K562 (cell line): ENCODE measurements around the gene RFLNA. TPM values are rescaled to one million over a fixed set of nuclear protein-coding genes. Genes with fewer than 3 reads are reported as not detected.

Experiments used
- ATAC-seq: fragments of 200-7000 bp; cut with Tn5 transposase; 3 replicates; pipeline ENCODE4 v1.9.1; 2020; ENCODE audit warnings: moderate library complexity
- BruUV-seq: library from RNA; stranded (reverse); fragments of 400-500 nt; replicated peaks from 2 replicates; lab custom pipeline; 2021; lab: Mats Ljungman, UMichigan
- CTCF ChIA-PET: fragments of 300-600 bp; formaldehyde crosslinking; extraction: SDS; loops from one replicate; lab custom pipeline; 2021; ENCODE audit warnings: low intra/inter-chr PET ratio; lab: Yijun Ruan, JAX
- POLR2A ChIA-PET: fragments of 300-600, 350-650 bp; sonication (Branson Sonifier 250); formaldehyde crosslinking; extraction: SDS; loops from one replicate; lab custom pipeline; 2021; ENCODE audit warnings: antibody characterized with exemption, inconsistent platforms; lab: Yijun Ruan, JAX
- DNase-seq, 4 experiments: peaks; one replicate each; pipeline versions ENCODE4 v3.0.0 to v3.0.0-alpha.2; 2011 to 2018; ENCODE audit warnings: low spot score in 3 of 4, mixed read lengths in 3 of 4; ENCODE audit errors: extremely low read depth in 1 of 4
- FAIRE-seq: peaks from 2 replicates; lab custom pipeline; 2011; peaks lifted over from hg19 to GRCh38; lab: Jason Lieb, UNC
- H2AFZ ChIP-seq: 2 replicates; pipeline ENCODE4 v1.6.0; 2011; ENCODE audit warnings: low read depth, low read length, control low read depth, inconsistent platforms
- H3K27ac ChIP-seq: fragments of 200-600 bp; 3 replicates; pipeline ENCODE4 v1.8.0; 2011; ENCODE audit warnings: low read depth, mild to moderate bottlenecking, control low read depth, inconsistent platforms, low read length, moderate library complexity, mixed read lengths; ENCODE audit errors: extremely low read depth
- H3K27me3 ChIP-seq, 2 experiments: fragments of 300-600 bp in 1 of 2; 2 replicates in 1 of 2; 3 replicates in 1 of 2; pipeline versions ENCODE4 v1.6.0 to v1.8.0; 2011; ENCODE audit warnings: inconsistent platforms in 2 of 2, low read length in 2 of 2, mild to moderate bottlenecking in 1 of 2, mixed read lengths in 1 of 2, moderate library complexity in 1 of 2; ENCODE audit not compliant: control insufficient read depth in 2 of 2, insufficient read depth in 2 of 2
- H3K36me3 ChIP-seq: fragments of 300-600 bp; 3 replicates; pipeline ENCODE4 v1.8.0; 2011; ENCODE audit warnings: mild to moderate bottlenecking, low read length, inconsistent platforms; ENCODE audit not compliant: control insufficient read depth, insufficient read depth
- H3K4me1 ChIP-seq, 2 experiments: fragments of 200-600 bp in 1 of 2; replicated peaks in 1 of 2; 2 replicates in 1 of 2; 3 replicates in 1 of 2; pipeline versions ENCODE4 v1.5.1 to v1.8.0; 2011; ENCODE audit warnings: inconsistent platforms in 2 of 2, low read length in 2 of 2, mild to moderate bottlenecking in 1 of 2, mixed read lengths in 1 of 2, moderate library complexity in 1 of 2; ENCODE audit not compliant: control insufficient read depth in 2 of 2, insufficient read depth in 2 of 2
- H3K4me2 ChIP-seq: 2 replicates; pipeline ENCODE4 v1.6.1; 2011; ENCODE audit warnings: low read length, control low read depth, inconsistent platforms, mixed read lengths; ENCODE audit not compliant: insufficient read depth
- H3K4me3 ChIP-seq: fragments of 200-600 bp; sonication (generic), shearing (Covaris generic); 2 replicates; pipeline ENCODE4 v1.5.1; 2016; ENCODE audit warnings: control low read depth, inconsistent platforms
- H3K79me2 ChIP-seq: fragments of 200-600 bp; 3 replicates; pipeline ENCODE4 v1.8.0; 2011; ENCODE audit warnings: low read length, inconsistent platforms; ENCODE audit not compliant: control insufficient read depth, insufficient read depth
- H3K9ac ChIP-seq, 2 experiments: 2 replicates each; pipeline versions ENCODE4 v1.6.0 to v1.6.1; 2011; ENCODE audit warnings: low read depth in 2 of 2, low read length in 2 of 2, control low read depth in 1 of 2, inconsistent platforms in 1 of 2, mild to moderate bottlenecking in 1 of 2, mixed read lengths in 1 of 2; ENCODE audit not compliant: insufficient read depth in 1 of 2
- H3K9me1 ChIP-seq: one replicate; pipeline ENCODE4 v1.6.0; 2011; ENCODE audit warnings: inconsistent platforms, mild to moderate bottlenecking, low read length, moderate library complexity; ENCODE audit not compliant: control insufficient read depth, insufficient read depth
- H3K9me3 ChIP-seq: replicated peaks from 2 replicates; pipeline ENCODE4 v1.5.1; 2011; ENCODE audit warnings: low read depth, low read length, inconsistent platforms; ENCODE audit not compliant: control insufficient read depth, insufficient read depth
- H4K20me1 ChIP-seq: replicated peaks from 2 replicates; pipeline ENCODE4 v1.6.1; 2011; ENCODE audit warnings: low read length, inconsistent platforms, mixed read lengths; ENCODE audit not compliant: control insufficient read depth, insufficient read depth
- CHAMP1 ChIP-seq: fragments of 450-650 bp; IDR thresholded peaks from 2 replicates; pipeline ENCODE4 v1.6.1; 2016; ENCODE audit warnings: mild to moderate bottlenecking
- ELF4 ChIP-seq: fragments of 450-650 bp; formaldehyde crosslinking; IDR thresholded peaks from 2 replicates; pipeline ENCODE4 v1.4.0; 2022; ENCODE audit warnings: missing genetic modification characterization
- GATA2 ChIP-seq: sonication (generic); formaldehyde crosslinking; IDR thresholded peaks from 2 replicates; pipeline ENCODE4 v1.4.0; 2020; ENCODE audit warnings: mild to moderate bottlenecking, missing genetic modification reagents
- ILK ChIP-seq: fragments of 450-650 bp; IDR thresholded peaks from 2 replicates; pipeline ENCODE4 v1.6.1; 2016; ENCODE audit warnings: missing genetic modification characterization, low read depth, mild to moderate bottlenecking, missing compliant biosample characterization, moderate library complexity, borderline replicate concordance
- NBN ChIP-seq: fragments of 450-650 bp; IDR thresholded peaks from 2 replicates; pipeline ENCODE4 v1.6.1; 2016; ENCODE audit warnings: low read depth, mild to moderate bottlenecking
- POLR3G ChIP-seq: IDR thresholded peaks from 2 replicates; pipeline ENCODE4 v1.6.1; 2011; ENCODE audit not compliant: insufficient read length, insufficient replicate concordance; ENCODE audit errors: extremely low read depth
- TEAD1 ChIP-seq, 2 experiments: fragments of 450-650 bp in 1 of 2; sonication (generic) in 1 of 2; formaldehyde crosslinking; IDR thresholded peaks; 2 replicates each; pipeline versions ENCODE4 v1.4.0 to v1.8.0; 2020 to 2022; ENCODE audit warnings: mild to moderate bottlenecking in 2 of 2, missing genetic modification reagents in 1 of 2
- ZNF318 ChIP-seq, 2 experiments: fragments of 450-650 bp; IDR thresholded peaks; 2 replicates each; pipeline ENCODE4 v1.6.1; 2016; ENCODE audit warnings: mild to moderate bottlenecking in 2 of 2, borderline replicate concordance in 1 of 2, low read depth in 1 of 2, moderate library complexity in 1 of 2
- WGBS: fragments of 100-300 bp; shearing (Covaris generic); methylation state at CpG from one replicate; pipeline ENCODE4 v1.1.6; 2016; ENCODE audit warnings: low coverage, mixed read lengths; ENCODE audit not compliant: insufficient coverage; ENCODE audit errors: missing lambda C conversion rate; 5-methylcytosine and 5-hydroxymethylcytosine counted together
- in situ Hi-C: fragments of 300-500 bp; cut with MboI; formaldehyde crosslinking; loops from 4 replicates; pipeline ENCODE4 v1.15.0; 2018; ENCODE audit warnings: inconsistent platforms, mixed read lengths
- intact Hi-C: fragments of 100-400 bp; cut with micrococcal nuclease; formaldehyde crosslinking; loops from 2 replicates; pipeline ENCODE4 v1.14.2; 2022
- polyA plus RNA-seq, 8 experiments: library from polyadenylated mRNA; depleted of rRNA in 4 of 8; stranded (reverse) in 5 of 8; unstranded in 3 of 8; fragments of >200 nt; fragmentation: Nextera tagmentation in 2 of 8; fragmentation: Illumina TruSeq in 1 of 8; extraction: Ambion mirVana in 2 of 8; extraction: Trizol in 1 of 8; gene quantifications; 2 replicates each; pipeline versions ENCODE4 v1.2.1 to v1.2.3, GENCODE V29; 2011 to 2014; ENCODE audit warnings: inconsistent platforms in 1 of 8, missing spikeins in 1 of 8
- total RNA-seq, 7 experiments: library from RNA; depleted of rRNA in 6 of 7; stranded (reverse); fragments of >200 nt in 6 of 7; fragmentation: Illumina TruSeq in 2 of 7; extraction: Trizol in 2 of 7; gene quantifications; 2 replicates each; pipeline versions ENCODE4 v1.2.1 to v1.2.3, GENCODE V29; 2011 to 2021; ENCODE audit warnings: low replicate concordance in 1 of 7

RFLNA gene
- total and polyA plus RNA-seq, 9 of the 15 experiments (the other 6 are each of a cell fraction or from before 2014, with no cell fraction given): not detected

DNA sequence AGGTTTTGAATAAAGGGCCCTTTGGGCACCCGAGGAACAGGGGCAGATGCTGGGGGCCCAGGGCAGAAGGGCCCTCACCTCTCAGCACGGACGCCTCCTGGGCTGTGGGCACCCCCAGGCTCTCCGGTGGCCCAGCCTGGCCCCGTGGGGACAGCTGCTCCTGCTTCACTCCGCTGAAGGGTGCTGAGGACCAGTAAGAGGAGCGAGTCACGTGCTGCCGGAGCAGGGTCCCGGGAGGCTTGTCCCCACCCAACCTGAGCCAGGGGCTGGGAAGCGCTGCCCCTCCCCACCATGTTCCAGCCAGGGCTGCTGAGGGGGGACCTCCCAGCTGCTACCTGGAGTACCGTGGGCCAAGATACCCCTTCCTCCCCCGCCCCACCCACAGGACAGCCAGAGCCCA is 59.5 kb downstream of the RFLNA start:
- in situ Hi-C loops: no loop called here
- CTCF ChIA-PET: no interaction called here

More for the DNA sequence above, 59.5 kb downstream of the RFLNA start:
- no peak overlapping the region for H3K4me2 ChIP-seq
- intact Hi-C loops: loop anchor here (10.0 kb wide), 1 partner anchor 120 kb away; no protein-coding TSS in a partner anchor
- H3K27ac ChIP-seq: no peak overlapping the region
- no peak for DNase-seq
- TF ChIP-seq POLR3G: no peak
- TF ChIP-seq ELF4: no peak
- TF ChIP-seq NBN: no peak
- TF ChIP-seq ILK: no peak
- TF ChIP-seq GATA2 (CRISPR knock-in tag): no peak
- TF ChIP-seq ZNF318 (IDR thresholded peaks at IDR 0.05; ENCODE audit: borderline replicate concordance in 1 of 2, low read depth in 1 of 2): no peak
- TF ChIP-seq CHAMP1: no peak
- no peak for TF ChIP-seq TEAD1 (CRISPR knock-in tag; IDR thresholded peaks at IDR 0.05)
- TF ChIP-seq, all 486 proteins: peak for 0
- Histone ChIP-seq H3K27me3 (no peaks in the 10 kb centered on the region), H3K9me1 (no peaks in the 10 kb centered on the region), H3K4me1 (peaks cover 10 to 22% of the 10 kb centered on the region in 2 experiments), H3K79me2 (no peaks in the 10 kb centered on the region), H3K9ac (no peak overlapping the region; a peak in 1 of 4 replicates), H3K9me3 (no peaks in the 10 kb centered on the region), H3K36me3 (peaks cover 72% of the 10 kb centered on the region; the same call in 2 of the 3 replicates), H3K4me3 (no peak overlapping the region), H4K20me1 (peaks cover 6% of the 10 kb centered on the region; the same call in 1 of the 2 replicates), H2AFZ (no peak overlapping the region)
- POLR2A ChIA-PET: no interaction called here
- FAIRE-seq: no peak
- ATAC-seq: no peak
- WGBS: 78% methylated on average over 3 of the region's 13 CpGs
- no TSS peak for BruUV-seq
